SK-N-SH (cell line): ENCODE measurements around the gene DDIT4.

ENCODE experiments used
- EP300 ChIP-seq, 2 experiments: IDR thresholded peaks; 2 replicates each; pipeline versions ENCODE4 v1.4.0 to v1.6.1; 2012; ENCODE audit warnings: borderline replicate concordance in 1 of 2, low read depth in 1 of 2, low read length in 1 of 2
- EZH2phosphoT487 ChIP-seq: fragments of 200-600 bp; sonication (generic); IDR thresholded peaks from 2 replicates; pipeline ENCODE4 v1.6.1; 2017; ENCODE audit warnings: low read depth, mixed run types, mild to moderate bottlenecking, antibody characterized with exemption, moderate library complexity, borderline replicate concordance
- FOXM1 ChIP-seq: IDR thresholded peaks from 2 replicates; pipeline ENCODE4 v1.4.0; 2012; ENCODE audit warnings: low read depth, mild to moderate bottlenecking
- MAX ChIP-seq: IDR thresholded peaks from 2 replicates; pipeline ENCODE4 v1.4.0; 2012; ENCODE audit warnings: low read depth
- TF ChIP-seq, protein P1 (sequence below): fragments of 200-600 bp; sonication (generic); IDR thresholded peaks from 2 replicates; pipeline ENCODE4 v1.6.1; 2017; ENCODE audit warnings: antibody characterized with exemption, mild to moderate bottlenecking, moderate library complexity

GRCh38 chr10:72295330-72295910 lies 21.7 kb downstream of the DDIT4 start:
- TF ChIP-seq, protein P1, sequence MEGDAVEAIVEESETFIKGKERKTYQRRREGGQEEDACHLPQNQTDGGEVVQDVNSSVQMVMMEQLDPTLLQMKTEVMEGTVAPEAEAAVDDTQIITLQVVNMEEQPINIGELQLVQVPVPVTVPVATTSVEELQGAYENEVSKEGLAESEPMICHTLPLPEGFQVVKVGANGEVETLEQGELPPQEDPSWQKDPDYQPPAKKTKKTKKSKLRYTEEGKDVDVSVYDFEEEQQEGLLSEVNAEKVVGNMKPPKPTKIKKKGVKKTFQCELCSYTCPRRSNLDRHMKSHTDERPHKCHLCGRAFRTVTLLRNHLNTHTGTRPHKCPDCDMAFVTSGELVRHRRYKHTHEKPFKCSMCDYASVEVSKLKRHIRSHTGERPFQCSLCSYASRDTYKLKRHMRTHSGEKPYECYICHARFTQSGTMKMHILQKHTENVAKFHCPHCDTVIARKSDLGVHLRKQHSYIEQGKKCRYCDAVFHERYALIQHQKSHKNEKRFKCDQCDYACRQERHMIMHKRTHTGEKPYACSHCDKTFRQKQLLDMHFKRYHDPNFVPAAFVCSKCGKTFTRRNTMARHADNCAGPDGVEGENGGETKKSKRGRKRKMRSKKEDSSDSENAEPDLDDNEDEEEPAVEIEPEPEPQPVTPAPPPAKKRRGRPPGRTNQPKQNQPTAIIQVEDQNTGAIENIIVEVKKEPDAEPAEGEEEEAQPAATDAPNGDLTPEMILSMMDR, result no peak
- TF ChIP-seq MAX, result no peak
- TF ChIP-seq FOXM1, result no peak
- TF ChIP-seq EZH2phosphoT487, result no peak
- no peak for TF ChIP-seq EP300 (IDR thresholded peaks at IDR 0.05; ENCODE audit: borderline replicate concordance in 1 of 2, low read depth in 1 of 2, low read length in 1 of 2)
